H1 (cell line): ENCODE measurements around the gene OR5M11.

Experiments
- CHD2 ChIP-seq: IDR thresholded peaks from 2 replicates; pipeline ENCODE4 v1.6.1; 2012; ENCODE audit warnings: low read length, improper control_type of control experiment
- CHD7 ChIP-seq: fragments of 300-600 bp; sonication (generic); IDR thresholded peaks from 2 replicates; pipeline ENCODE4 v1.7.1; 2012; ENCODE audit warnings: low read length, moderate library complexity, mild to moderate bottlenecking, inconsistent platforms; ENCODE audit not compliant: insufficient replicate concordance
- CTCF ChIP-seq, 3 experiments: IDR thresholded peaks; 1 replicate in 2 of 3; 2 replicates in 1 of 3; pipeline versions ENCODE4 v1.5.1 to v1.6.1; 2011; ENCODE audit warnings: low read length in 3 of 3, mild to moderate bottlenecking in 3 of 3, inconsistent platforms in 2 of 3, low read depth in 1 of 3, moderate library complexity in 1 of 3; ENCODE audit not compliant: insufficient read depth in 1 of 3; ENCODE audit errors: control extremely low read depth in 1 of 3
- EZH2 ChIP-seq: fragments of 200-600 bp; sonication (generic); IDR thresholded peaks from 2 replicates; pipeline ENCODE4 v1.7.1; 2012; ENCODE audit warnings: low read depth, mild to moderate bottlenecking, moderate library complexity, low read length, inconsistent platforms; ENCODE audit not compliant: severe bottlenecking
- GABPA ChIP-seq: IDR thresholded peaks from 2 replicates; pipeline ENCODE4 v1.6.1; 2011; ENCODE audit warnings: mild to moderate bottlenecking, low read length, moderate library complexity, borderline replicate concordance; ENCODE audit not compliant: insufficient read depth
- GTF2F1 ChIP-seq: IDR thresholded peaks from 2 replicates; pipeline ENCODE4 v1.6.1; 2012; ENCODE audit warnings: low read depth, low read length, improper control_type of control experiment, borderline replicate concordance
- JUN ChIP-seq: IDR thresholded peaks from 2 replicates; pipeline ENCODE4 v1.6.1; 2011; ENCODE audit warnings: low read depth, mild to moderate bottlenecking, improper control_type of control experiment, low read length
- MAX ChIP-seq: IDR thresholded peaks from 2 replicates; pipeline ENCODE4 v1.6.1; 2012; ENCODE audit warnings: inconsistent platforms
- POLR2A ChIP-seq, 2 experiments: IDR thresholded peaks; 1 replicate in 1 of 2; 2 replicates in 1 of 2; pipeline ENCODE4 v1.6.1; 2011; ENCODE audit warnings: low read depth in 2 of 2, low read length in 2 of 2, mild to moderate bottlenecking in 2 of 2; ENCODE audit errors: control extremely low read depth in 1 of 2
- POLR2AphosphoS5 ChIP-seq: IDR thresholded peaks from 2 replicates; pipeline ENCODE4 v1.6.1; 2011; ENCODE audit warnings: low read depth, low read length
- RAD21 ChIP-seq, 2 experiments: IDR thresholded peaks in 1 of 2; conservative IDR thresholded peaks in 1 of 2; 2 replicates each; pipeline ENCODE4 v1.6.1; 2011; ENCODE audit warnings: low read depth in 2 of 2, low read length in 2 of 2, improper control_type of control experiment in 1 of 2, inconsistent platforms in 1 of 2, mild to moderate bottlenecking in 1 of 2, moderate library complexity in 1 of 2
- SIRT6 ChIP-seq: IDR thresholded peaks from one replicate; pipeline ENCODE4 v1.7.1; 2012; ENCODE audit warnings: low read length, inconsistent platforms
- SIX5 ChIP-seq: IDR thresholded peaks from 2 replicates; pipeline ENCODE4 v1.6.1; 2011; ENCODE audit warnings: mild to moderate bottlenecking, low read depth, low read length
- SP1 ChIP-seq: IDR thresholded peaks from 2 replicates; pipeline ENCODE4 v1.6.1; 2011; ENCODE audit warnings: low read depth, low read length

- TF ChIP-seq RAD21 (IDR thresholded peaks at IDR 0.05 in 1 of 2, conservative IDR thresholded peaks at IDR 0.05 in 1 of 2; ENCODE audit: low read depth in 2 of 2, low read length in 2 of 2) (no peak), POLR2AphosphoS5 (no peak), EZH2 (no peak), JUN (no peak), CTCF (IDR thresholded peaks at IDR 0.05; ENCODE audit: control extremely low read depth in 1 of 3, insufficient read depth in 1 of 3, low read depth in 1 of 3, low read length in 3 of 3) (no peak), SP1 (no peak), SIRT6 (no peak), CHD2 (no peak), CHD7 (no peak), MAX (no peak), POLR2A (IDR thresholded peaks at IDR 0.05; ENCODE audit: control extremely low read depth in 1 of 2, low read depth in 2 of 2, low read length in 2 of 2) (no peak), GTF2F1 (no peak), SIX5 (no peak), GABPA (no peak)
Measured at GRCh38 chr11:56545531-56545930, 2.5 kb upstream of the OR5M11 start.
